Ishikawa (cell line): ENCODE measurements around the gene MKLN1.

Source experiments
- CEBPB ChIP-seq: IDR thresholded peaks from 2 replicates; pipeline ENCODE4 v1.6.1; 2012
- CREB1 ChIP-seq: IDR thresholded peaks from 2 replicates; pipeline ENCODE4 v1.6.1; 2012; ENCODE audit warnings: low read depth
- EGR1 ChIP-seq: IDR thresholded peaks from 2 replicates; pipeline ENCODE4 v1.6.1; 2012
- EP300 ChIP-seq: IDR thresholded peaks from 2 replicates; pipeline ENCODE4 v1.6.1; 2012; ENCODE audit warnings: borderline replicate concordance
- FOXM1 ChIP-seq: IDR thresholded peaks from 2 replicates; pipeline ENCODE4 v1.6.1; 2012; ENCODE audit warnings: low read depth, borderline replicate concordance
- MAX ChIP-seq: IDR thresholded peaks from 2 replicates; pipeline ENCODE4 v1.6.1; 2012
- NFIC ChIP-seq: IDR thresholded peaks from 2 replicates; pipeline ENCODE4 v1.6.1; 2012
- RAD21 ChIP-seq: IDR thresholded peaks from 2 replicates; pipeline ENCODE4 v1.6.1; 2012; ENCODE audit warnings: low read depth
- REST ChIP-seq: IDR thresholded peaks from 2 replicates; pipeline ENCODE4 v1.6.1; 2012; ENCODE audit warnings: low read depth, mild to moderate bottlenecking
- TAF1 ChIP-seq: IDR thresholded peaks from 2 replicates; pipeline ENCODE4 v1.6.1; 2012; ENCODE audit warnings: low read depth, mild to moderate bottlenecking
- TCF12 ChIP-seq: IDR thresholded peaks from 2 replicates; pipeline ENCODE4 v1.6.1; 2012; ENCODE audit warnings: low read depth
- TEAD4 ChIP-seq: IDR thresholded peaks from 2 replicates; pipeline ENCODE4 v1.6.1; 2012
- USF1 ChIP-seq: IDR thresholded peaks from 2 replicates; pipeline ENCODE4 v1.6.1; 2012
- YY1 ChIP-seq: IDR thresholded peaks from 2 replicates; pipeline ENCODE4 v1.6.1; 2012; ENCODE audit warnings: low read depth
- ZBTB7A ChIP-seq: IDR thresholded peaks from 2 replicates; pipeline ENCODE4 v1.6.1; 2012; ENCODE audit warnings: low read depth

The MKLN1 gene

GRCh38 chr7:131483586-131483985, 155.9 kb downstream of the MKLN1 start:
- TF ChIP-seq FOXM1: no peak
- TF ChIP-seq TCF12: no peak
- no peak for TF ChIP-seq ZBTB7A
- no peak for TF ChIP-seq NFIC
- no peak for TF ChIP-seq TEAD4
- TF ChIP-seq EP300: no peak
- no peak for TF ChIP-seq USF1
- no peak for TF ChIP-seq CREB1
- no peak for TF ChIP-seq RAD21
- no peak for TF ChIP-seq EGR1
- TF ChIP-seq REST: no peak
- no peak for TF ChIP-seq TAF1
- TF ChIP-seq CEBPB: no peak
- no peak for TF ChIP-seq YY1
- TF ChIP-seq MAX: no peak

- TF ChIP-seq TEAD4 (no peak), NFIC (no peak), EP300 (no peak), MAX (no peak), EGR1 (no peak), RAD21 (no peak), CREB1 (no peak), TCF12 (no peak)
Measured at GRCh38 chr7:131486346-131486745, 158.7 kb downstream of the MKLN1 start.

- no peak for TF ChIP-seq CEBPB
- TF ChIP-seq FOXM1: no peak
- TF ChIP-seq USF1: no peak
- no peak for TF ChIP-seq RAD21
- no peak for TF ChIP-seq CREB1
- TF ChIP-seq TAF1: no peak
- TF ChIP-seq YY1: no peak
- no peak for TF ChIP-seq REST
- no peak for TF ChIP-seq TCF12
- no peak for TF ChIP-seq EGR1
- no peak for TF ChIP-seq NFIC
- TF ChIP-seq EP300: no peak
- TF ChIP-seq ZBTB7A: no peak
- TF ChIP-seq TEAD4: no peak
- TF ChIP-seq MAX: no peak
Measured at GRCh38 chr7:131487217-131487616, 159.5 kb downstream of the MKLN1 start.

- TF ChIP-seq CEBPB (no peak), RAD21 (no peak), FOXM1 (no peak), REST (no peak), CREB1 (no peak), TEAD4 (no peak), USF1 (no peak), EGR1 (no peak), EP300 (no peak), YY1 (no peak), MAX (no peak), NFIC (no peak), TAF1 (no peak), ZBTB7A (no peak), TCF12 (no peak)
Measured at GRCh38 chr7:131488361-131488760, 160.7 kb downstream of the MKLN1 start.
